Measurements from ENCODE around the gene ZNF367. TPM values are rescaled to one million over a fixed set of nuclear protein-coding genes. Genes with fewer than 3 reads are reported as not detected.

Gene ZNF367
- total RNA-seq, 1 donor from 2014 or later: 0.74 TPM

- Histone ChIP-seq H3K27ac (peak overlapping the region; percentile 99), H3K9me3 (no peaks in the 10 kb centered on the region), H3K27me3 (no peaks in the 10 kb centered on the region), H3K4me3 (no peak overlapping the region), H3K36me3 (no peaks in the 10 kb centered on the region), H3K4me1 (peaks cover 33% of the 10 kb centered on the region)
- no peak for DNase-seq (ENCODE audit: extremely low spot score in 2 of 2)
- intact Hi-C loops (cut with DNase I): no loop called here
- TF ChIP-seq, protein P1, sequence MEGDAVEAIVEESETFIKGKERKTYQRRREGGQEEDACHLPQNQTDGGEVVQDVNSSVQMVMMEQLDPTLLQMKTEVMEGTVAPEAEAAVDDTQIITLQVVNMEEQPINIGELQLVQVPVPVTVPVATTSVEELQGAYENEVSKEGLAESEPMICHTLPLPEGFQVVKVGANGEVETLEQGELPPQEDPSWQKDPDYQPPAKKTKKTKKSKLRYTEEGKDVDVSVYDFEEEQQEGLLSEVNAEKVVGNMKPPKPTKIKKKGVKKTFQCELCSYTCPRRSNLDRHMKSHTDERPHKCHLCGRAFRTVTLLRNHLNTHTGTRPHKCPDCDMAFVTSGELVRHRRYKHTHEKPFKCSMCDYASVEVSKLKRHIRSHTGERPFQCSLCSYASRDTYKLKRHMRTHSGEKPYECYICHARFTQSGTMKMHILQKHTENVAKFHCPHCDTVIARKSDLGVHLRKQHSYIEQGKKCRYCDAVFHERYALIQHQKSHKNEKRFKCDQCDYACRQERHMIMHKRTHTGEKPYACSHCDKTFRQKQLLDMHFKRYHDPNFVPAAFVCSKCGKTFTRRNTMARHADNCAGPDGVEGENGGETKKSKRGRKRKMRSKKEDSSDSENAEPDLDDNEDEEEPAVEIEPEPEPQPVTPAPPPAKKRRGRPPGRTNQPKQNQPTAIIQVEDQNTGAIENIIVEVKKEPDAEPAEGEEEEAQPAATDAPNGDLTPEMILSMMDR (IDR thresholded peaks at IDR 0.05): no peak
- peak in 1 of 2 donors; percentile 85 for TF ChIP-seq POLR2AphosphoS5 (IDR thresholded peaks at IDR 0.05; ENCODE audit: insufficient read depth in 1 of 2, low read depth in 1 of 2)
These were observed 2.5 kb upstream of the ZNF367 start for GRCh38 chr9:96420468-96421219.

DNA sequence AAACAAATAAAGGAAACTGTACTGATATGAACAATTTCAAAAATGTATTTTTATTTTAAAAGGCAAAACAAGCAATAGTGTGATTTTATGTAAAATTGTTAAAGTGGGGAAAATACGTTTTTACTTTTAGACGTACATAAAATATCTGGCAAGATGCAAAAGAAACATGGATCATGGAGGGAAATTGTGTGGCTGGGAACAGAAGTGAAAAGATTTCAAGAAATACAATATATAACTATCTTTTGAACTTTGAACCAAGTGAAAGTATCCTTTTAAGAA is 1.5 kb upstream of the ZNF367 start:
- Histone ChIP-seq H3K9me3 (no peaks in the 10 kb centered on the region), H3K4me1 (peaks cover 33% of the 10 kb centered on the region), H3K4me3 (peak overlapping the region; percentile 93 to 96), H3K27me3 (no peaks in the 10 kb centered on the region), H3K27ac (peak overlapping the region; percentile 99), H3K36me3 (no peaks in the 10 kb centered on the region)
- TF ChIP-seq, protein P1 (IDR thresholded peaks at IDR 0.05): no peak
- TF ChIP-seq POLR2A (IDR thresholded peaks at IDR 0.05) (no peak), POLR2AphosphoS5 (IDR thresholded peaks at IDR 0.05; ENCODE audit: insufficient read depth in 1 of 2, low read depth in 1 of 2) (no peak)
- no peak for DNase-seq (ENCODE audit: extremely low spot score in 2 of 2)
- intact Hi-C loops (cut with DNase I): loop anchor here (10.0 kb wide), 1 partner anchor 235 kb away; the partner anchor contains the start of gene PRXL2C

GRCh38 chr9:96418920-96419690 is 935 bp upstream of the ZNF367 start:
- peak in 1 of 2 donors; percentile 8 for TF ChIP-seq POLR2A (IDR thresholded peaks at IDR 0.05)
- peak in 1 of 2 donors; percentile 71 for TF ChIP-seq POLR2AphosphoS5 (IDR thresholded peaks at IDR 0.05; ENCODE audit: insufficient read depth in 1 of 2, low read depth in 1 of 2)
- TF ChIP-seq, protein P1 (IDR thresholded peaks at IDR 0.05): no peak
- intact Hi-C loops (cut with DNase I): loop anchor here (10.0 kb wide), 1 partner anchor 236 kb away; the partner anchor contains the start of gene PRXL2C
- peak overlapping the region; percentile 93 to 96 for H3K4me3 ChIP-seq
- peak in 1 of 2 donors; percentile 92 for DNase-seq (ENCODE audit: extremely low spot score in 2 of 2)
- no peaks in the 10 kb centered on the region for H3K36me3 ChIP-seq
- no peaks in the 10 kb centered on the region for H3K27me3 ChIP-seq
- peak overlapping the region; percentile 99 for H3K27ac ChIP-seq
- peaks cover 33% of the 10 kb centered on the region for H3K4me1 ChIP-seq
- H3K9me3 ChIP-seq: no peaks in the 10 kb centered on the region

GRCh38 chr9:96417661-96418082 is 498 bp downstream of the ZNF367 start:
- Histone ChIP-seq H3K9me3 (no peaks in the 10 kb centered on the region), H3K4me1 (peaks cover 33% of the 10 kb centered on the region), H3K36me3 (no peaks in the 10 kb centered on the region), H3K27me3 (no peaks in the 10 kb centered on the region), H3K4me3 (peak overlapping the region; percentile 93 to 96), H3K27ac (peak overlapping the region; percentile 99)
- TF ChIP-seq POLR2AphosphoS5 (IDR thresholded peaks at IDR 0.05; ENCODE audit: insufficient read depth in 1 of 2, low read depth in 1 of 2) (no peak), POLR2A (IDR thresholded peaks at IDR 0.05) (no peak)
- TF ChIP-seq, protein P1 (IDR thresholded peaks at IDR 0.05): no peak
- intact Hi-C loops (cut with DNase I): loop anchor here (10.0 kb wide), 1 partner anchor 237 kb away; the partner anchor contains the start of gene PRXL2C
- DNase-seq (ENCODE audit: extremely low spot score in 2 of 2): no peak

All from vagina (tissue), 2 donors.